Activated CD8-positive, alpha-beta T cell treated with anti-CD3 and anti-CD28 coated beads for 36 hours (primary cell): ENCODE results near the gene APH1B. TPM values are rescaled to one million over a fixed set of nuclear protein-coding genes. Genes with fewer than 3 reads are reported as not detected.

Experiments
- ATAC-seq: fragments of 200-7000 bp; cut with Tn5 transposase; one replicate; pipeline ENCODE4 v1.10.0; 2021; ENCODE audit warnings: mild to moderate bottlenecking, moderate library complexity
- CTCF ChIA-PET: fragments of 350-600 bp; sonication (Branson Sonifier 250); formaldehyde crosslinking; loops from one replicate; lab custom pipeline; 2021; ENCODE audit warnings: antibody characterized with exemption; lab: Charles Lee
- POLR2A ChIA-PET: fragments of 350-600 bp; sonication (Branson Sonifier 250); formaldehyde crosslinking; loops from one replicate; lab custom pipeline; 2021; ENCODE audit warnings: antibody characterized with exemption; lab: Charles Lee
- DNase-seq: peaks from one replicate; pipeline ENCODE4 v3.0.0-alpha.2; 2020
- H3K27ac Mint-ChIP-seq: one replicate; pipeline ENCODE4 v1.8.0; 2021; ENCODE audit warnings: mild to moderate bottlenecking, mixed read lengths
- H3K27me3 Mint-ChIP-seq: one replicate; pipeline ENCODE4 v1.8.0; 2021; ENCODE audit warnings: mixed read lengths
- H3K36me3 Mint-ChIP-seq: one replicate; pipeline ENCODE4 v1.8.0; 2021; ENCODE audit warnings: low read depth, mixed read lengths
- H3K4me1 Mint-ChIP-seq: one replicate; pipeline ENCODE4 v1.8.0; 2021; ENCODE audit warnings: low read depth, mixed read lengths
- H3K4me3 Mint-ChIP-seq: one replicate; pipeline ENCODE4 v1.8.0; 2021; ENCODE audit warnings: mild to moderate bottlenecking, moderate library complexity, mixed read lengths
- H3K9me3 Mint-ChIP-seq: one replicate; pipeline ENCODE4 v1.8.0; 2021; ENCODE audit warnings: mixed read lengths
- intact Hi-C: fragments of 100-400 bp; cut with micrococcal nuclease; formaldehyde crosslinking; loops from one replicate; pipeline ENCODE4 v1.10.0; 2022
- total RNA-seq, 2 experiments: library from RNA; stranded (reverse); gene quantifications; one replicate each; pipeline ENCODE4 v1.2.3, GENCODE V29; 2021
- TF ChIP-seq, protein P1 (sequence below): fragments of 200-600 bp; IDR thresholded peaks from one replicate; pipeline ENCODE4 v1.8.0; 2022; ENCODE audit warnings: antibody characterized with exemption, mild to moderate bottlenecking

APH1B gene
- total RNA-seq, 2 experiments from 2014 or later = 7.0 to 9.7 TPM

DNA sequence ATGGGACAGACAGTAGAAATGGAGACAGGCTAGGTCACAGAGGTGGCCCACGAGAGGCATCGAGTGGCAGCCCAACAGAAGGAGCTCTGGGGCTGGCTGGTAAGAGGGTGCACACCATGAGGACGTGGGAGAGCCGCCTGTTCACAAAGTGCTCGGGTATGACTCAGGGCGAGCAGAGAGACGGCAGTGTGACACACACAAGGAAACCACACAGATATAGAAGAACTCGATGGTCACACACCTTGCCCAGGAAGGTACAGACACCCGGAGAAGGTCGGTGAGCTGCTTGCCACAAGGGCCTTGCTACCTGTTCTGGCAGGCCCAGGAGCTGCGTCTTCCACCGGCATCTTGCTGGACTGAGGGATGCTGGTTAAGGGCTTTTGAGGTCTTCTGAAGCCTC is 54.1 kb downstream of the APH1B start:
- DNase-seq (peak; percentile 26), ATAC-seq (peak; percentile 64)
- ChIA-PET CTCF (interaction anchor here (1.3 kb wide), 1 partner anchor 48 kb away, joined by 3 read pairs; no protein-coding TSS in a partner anchor), POLR2A (interaction anchor here (1.0 kb wide), 1 partner anchor 20 kb away, joined by 3 read pairs; no protein-coding TSS in a partner anchor)
- Mint-ChIP-seq H3K4me1 (no peaks in the 10 kb centered on the region), H3K4me3 (no peak overlapping the region), H3K36me3 (no peaks in the 10 kb centered on the region), H3K27me3 (no peaks in the 10 kb centered on the region), H3K9me3 (no peaks in the 10 kb centered on the region), H3K27ac (no peak overlapping the region)
- intact Hi-C loops = no loop called here
- TF ChIP-seq, protein P1, sequence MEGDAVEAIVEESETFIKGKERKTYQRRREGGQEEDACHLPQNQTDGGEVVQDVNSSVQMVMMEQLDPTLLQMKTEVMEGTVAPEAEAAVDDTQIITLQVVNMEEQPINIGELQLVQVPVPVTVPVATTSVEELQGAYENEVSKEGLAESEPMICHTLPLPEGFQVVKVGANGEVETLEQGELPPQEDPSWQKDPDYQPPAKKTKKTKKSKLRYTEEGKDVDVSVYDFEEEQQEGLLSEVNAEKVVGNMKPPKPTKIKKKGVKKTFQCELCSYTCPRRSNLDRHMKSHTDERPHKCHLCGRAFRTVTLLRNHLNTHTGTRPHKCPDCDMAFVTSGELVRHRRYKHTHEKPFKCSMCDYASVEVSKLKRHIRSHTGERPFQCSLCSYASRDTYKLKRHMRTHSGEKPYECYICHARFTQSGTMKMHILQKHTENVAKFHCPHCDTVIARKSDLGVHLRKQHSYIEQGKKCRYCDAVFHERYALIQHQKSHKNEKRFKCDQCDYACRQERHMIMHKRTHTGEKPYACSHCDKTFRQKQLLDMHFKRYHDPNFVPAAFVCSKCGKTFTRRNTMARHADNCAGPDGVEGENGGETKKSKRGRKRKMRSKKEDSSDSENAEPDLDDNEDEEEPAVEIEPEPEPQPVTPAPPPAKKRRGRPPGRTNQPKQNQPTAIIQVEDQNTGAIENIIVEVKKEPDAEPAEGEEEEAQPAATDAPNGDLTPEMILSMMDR = no peak

DNA sequence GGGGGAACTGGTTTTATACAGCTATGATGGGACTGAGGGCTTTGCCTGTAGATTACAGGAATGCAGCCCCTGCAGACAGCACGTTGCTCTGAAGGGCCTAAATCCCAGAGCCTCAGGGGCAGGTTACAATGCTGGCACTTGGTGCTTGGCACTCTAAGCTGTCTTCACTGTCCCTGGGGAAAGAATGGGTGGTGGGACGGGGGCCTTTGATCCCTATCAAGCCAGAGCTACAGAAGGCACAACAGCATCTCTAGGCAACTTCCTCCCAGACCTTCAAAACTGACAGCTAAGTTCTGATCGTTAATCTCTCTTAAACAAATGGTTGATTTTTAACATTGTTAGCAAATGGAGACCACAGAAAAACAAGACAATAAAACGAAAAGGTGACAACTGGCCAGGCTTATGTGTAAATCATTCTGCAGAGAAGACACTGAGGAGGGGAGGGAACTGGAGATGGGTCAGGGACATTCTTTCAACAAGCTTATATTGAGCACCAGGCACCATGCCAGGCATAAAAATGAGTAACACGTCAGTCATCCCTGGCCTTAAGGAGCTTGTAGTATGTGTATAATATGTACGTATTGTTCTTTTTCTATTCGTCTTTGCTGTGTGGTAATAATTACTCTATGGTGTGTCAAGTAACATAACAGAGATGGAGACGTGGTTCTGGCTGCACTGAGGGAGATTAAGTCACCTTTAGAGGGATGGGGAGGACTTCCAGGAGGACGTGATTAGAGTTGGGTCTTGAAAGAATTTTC is 55.1 kb downstream of the APH1B start:
- intact Hi-C loops = no loop called here
- CTCF ChIA-PET = no interaction called here

DNA sequence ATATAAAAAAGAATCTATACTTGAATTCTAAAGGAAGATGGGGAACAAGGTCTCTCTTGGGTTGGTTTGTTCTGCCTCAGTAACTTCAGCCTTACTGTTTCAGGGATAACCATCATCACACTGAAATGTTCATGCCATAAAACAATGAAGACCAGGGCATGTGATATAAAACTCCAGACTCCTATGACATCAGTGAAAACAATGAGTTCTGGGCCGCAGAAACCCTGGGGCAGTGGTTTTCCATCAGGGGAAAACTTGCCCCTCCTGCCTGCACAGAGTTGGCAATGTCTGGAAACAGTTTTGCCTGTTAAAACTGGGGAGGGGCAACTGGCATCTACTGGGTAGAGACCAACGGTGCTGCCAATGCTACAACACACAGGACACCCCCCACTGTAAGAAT is 57.4 kb downstream of the APH1B start:
- Mint-ChIP-seq H3K4me1 (no peaks in the 10 kb centered on the region), H3K27ac (no peak overlapping the region), H3K9me3 (no peaks in the 10 kb centered on the region), H3K4me3 (no peak overlapping the region), H3K27me3 (no peaks in the 10 kb centered on the region), H3K36me3 (no peaks in the 10 kb centered on the region)
- TF ChIP-seq, protein P1 = no peak
- POLR2A ChIA-PET = no interaction called here
- ATAC-seq (no peak), DNase-seq (no peak)
- CTCF ChIA-PET = no interaction called here
- intact Hi-C loops = no loop called here

More for the DNA sequence above, 55.1 kb downstream of the APH1B start:
- Mint-ChIP-seq H3K4me1 (no peaks in the 10 kb centered on the region), H3K36me3 (no peaks in the 10 kb centered on the region), H3K4me3 (no peak overlapping the region), H3K27ac (no peak overlapping the region), H3K9me3 (no peaks in the 10 kb centered on the region), H3K27me3 (no peaks in the 10 kb centered on the region)
- DNase-seq (no peak), ATAC-seq (no peak)
- POLR2A ChIA-PET = no interaction called here
- TF ChIP-seq, protein P1 = no peak

DNA sequence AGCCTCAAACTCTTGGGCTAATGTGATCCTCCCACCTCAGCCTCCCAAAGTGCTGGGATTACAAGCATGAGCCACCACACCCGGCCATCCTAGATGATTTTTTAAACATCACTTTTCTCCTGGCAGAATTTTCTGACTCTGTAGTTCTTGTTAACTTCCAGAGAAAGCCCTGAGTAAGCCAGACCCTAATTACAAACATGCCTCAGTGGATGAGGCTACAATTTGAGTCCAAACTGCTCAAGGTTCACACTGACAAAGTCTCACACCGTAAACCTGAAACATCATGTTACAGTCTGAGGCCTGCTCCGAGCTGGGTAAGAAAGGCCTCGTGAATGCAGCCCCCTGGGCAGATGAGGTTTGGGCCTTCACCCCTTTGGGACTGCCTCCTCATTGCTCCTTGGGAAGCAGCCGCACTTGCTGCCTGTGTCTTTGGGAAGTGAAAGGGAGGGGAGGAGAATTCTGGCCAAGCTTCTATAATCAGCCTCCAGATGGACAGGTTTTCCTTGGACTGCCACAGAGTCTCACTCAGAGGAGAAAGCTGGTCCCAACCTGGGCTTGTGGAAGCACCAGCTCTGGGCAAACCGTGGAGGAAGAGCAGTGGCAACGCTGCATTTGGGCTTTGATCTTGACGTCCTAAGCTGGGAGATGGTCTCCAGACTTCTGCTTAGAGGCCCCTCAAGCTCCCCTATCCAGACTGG is 58.3 kb downstream of the APH1B start:
- no peak for DNase-seq
- H3K9me3 Mint-ChIP-seq = no peaks in the 10 kb centered on the region
- no peaks in the 10 kb centered on the region for H3K27me3 Mint-ChIP-seq
- POLR2A ChIA-PET = no interaction called here
- no peak overlapping the region for H3K27ac Mint-ChIP-seq
- intact Hi-C loops = no loop called here
- no peak for ATAC-seq
- H3K4me1 Mint-ChIP-seq = no peaks in the 10 kb centered on the region
- CTCF ChIA-PET = interaction anchor here (1.0 kb wide), 1 partner anchor 68 kb away, joined by 3 read pairs; no protein-coding TSS in a partner anchor
- no peak overlapping the region for H3K4me3 Mint-ChIP-seq
- no peaks in the 10 kb centered on the region for H3K36me3 Mint-ChIP-seq
- TF ChIP-seq, protein P1 = no peak

DNA sequence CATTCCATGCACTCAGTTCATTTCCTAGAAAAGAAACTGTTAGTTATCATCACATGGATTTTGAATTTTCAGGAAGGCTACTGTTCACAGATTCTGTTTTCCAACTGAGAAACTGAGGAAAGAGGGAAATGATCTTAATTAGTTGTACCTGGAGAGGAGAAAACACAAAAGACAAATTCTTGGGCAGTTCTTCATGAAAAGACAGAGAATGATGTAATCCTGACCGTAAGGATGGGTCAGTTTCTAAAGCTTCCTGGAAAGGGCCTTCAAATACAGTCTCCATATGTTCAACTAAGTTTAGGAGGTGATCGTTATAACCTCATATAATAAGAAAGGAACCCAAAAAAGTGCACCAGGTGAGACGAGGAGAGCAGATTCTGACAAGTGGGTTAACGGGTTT is 59.6 kb downstream of the APH1B start:
- ATAC-seq = no peak
- no peak for DNase-seq
- Mint-ChIP-seq H3K4me1 (no peaks in the 10 kb centered on the region), H3K27ac (no peak overlapping the region), H3K4me3 (no peak overlapping the region), H3K36me3 (no peaks in the 10 kb centered on the region), H3K9me3 (no peaks in the 10 kb centered on the region), H3K27me3 (no peaks in the 10 kb centered on the region)
- POLR2A ChIA-PET = no interaction called here
- CTCF ChIA-PET = no interaction called here
- intact Hi-C loops = no loop called here
- TF ChIP-seq, protein P1 = no peak
